HG03066 (cell line): ENCODE results near the gene LEFTY1.
"Not testable (repeated sequence)": the region's sequence is repeated elsewhere in the genome, so short reads cannot be mapped to it uniquely, and the experiment has no call there.

ENCODE experiments used
- ATAC-seq: cut with Tn5 transposase; IDR thresholded peaks from one replicate; pipeline ENCODE4 v1.9.1; 2021; ENCODE audit warnings: low read depth; ENCODE audit not compliant: unreplicated experiment

Gene LEFTY1

DNA sequence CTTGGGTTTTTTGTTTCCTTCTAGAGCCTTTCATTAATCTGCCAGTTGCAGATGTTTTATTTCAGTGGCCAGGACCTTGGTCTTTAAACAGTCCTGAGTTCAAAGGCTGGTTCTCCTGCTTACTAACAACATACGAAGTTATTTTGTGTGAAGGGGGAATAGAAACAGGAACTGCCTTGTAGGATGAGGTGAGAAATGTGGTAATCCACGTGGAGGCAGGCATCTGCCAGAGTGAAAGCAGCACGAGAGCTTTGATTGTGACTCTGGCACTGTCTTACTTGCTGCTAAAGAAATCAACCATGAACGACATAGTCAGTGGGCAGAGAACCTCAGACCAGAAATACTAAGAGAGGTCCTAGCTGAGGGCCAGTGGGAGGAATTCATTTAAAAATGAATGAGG is 37.1 kb downstream of the LEFTY1 start:
- ATAC-seq: peak; percentile 35

- no peak for ATAC-seq
These were observed 38.6 kb downstream of the LEFTY1 start for GRCh38 chr1:225850370-225850769.

DNA sequence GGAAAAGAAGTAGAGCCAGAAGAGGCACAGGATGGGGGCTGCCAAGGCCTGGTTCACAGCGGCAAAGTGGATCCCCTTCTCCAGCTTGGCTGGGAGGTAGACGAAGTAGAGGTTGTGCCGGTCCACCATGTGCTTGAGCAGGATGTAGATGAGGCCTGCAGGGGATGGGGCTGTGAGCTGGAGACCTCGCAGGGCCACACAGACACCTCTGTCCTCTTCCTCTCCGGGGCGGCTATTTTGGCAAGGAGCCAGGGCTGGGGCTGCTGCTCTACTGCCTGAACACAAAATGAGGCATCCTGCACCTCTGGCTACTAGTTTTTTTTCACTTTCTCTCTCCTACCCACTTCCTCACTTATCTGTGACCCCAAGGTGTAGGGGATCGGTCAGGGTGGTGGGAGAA is 39.0 kb downstream of the LEFTY1 start:
- no peak for ATAC-seq

DNA sequence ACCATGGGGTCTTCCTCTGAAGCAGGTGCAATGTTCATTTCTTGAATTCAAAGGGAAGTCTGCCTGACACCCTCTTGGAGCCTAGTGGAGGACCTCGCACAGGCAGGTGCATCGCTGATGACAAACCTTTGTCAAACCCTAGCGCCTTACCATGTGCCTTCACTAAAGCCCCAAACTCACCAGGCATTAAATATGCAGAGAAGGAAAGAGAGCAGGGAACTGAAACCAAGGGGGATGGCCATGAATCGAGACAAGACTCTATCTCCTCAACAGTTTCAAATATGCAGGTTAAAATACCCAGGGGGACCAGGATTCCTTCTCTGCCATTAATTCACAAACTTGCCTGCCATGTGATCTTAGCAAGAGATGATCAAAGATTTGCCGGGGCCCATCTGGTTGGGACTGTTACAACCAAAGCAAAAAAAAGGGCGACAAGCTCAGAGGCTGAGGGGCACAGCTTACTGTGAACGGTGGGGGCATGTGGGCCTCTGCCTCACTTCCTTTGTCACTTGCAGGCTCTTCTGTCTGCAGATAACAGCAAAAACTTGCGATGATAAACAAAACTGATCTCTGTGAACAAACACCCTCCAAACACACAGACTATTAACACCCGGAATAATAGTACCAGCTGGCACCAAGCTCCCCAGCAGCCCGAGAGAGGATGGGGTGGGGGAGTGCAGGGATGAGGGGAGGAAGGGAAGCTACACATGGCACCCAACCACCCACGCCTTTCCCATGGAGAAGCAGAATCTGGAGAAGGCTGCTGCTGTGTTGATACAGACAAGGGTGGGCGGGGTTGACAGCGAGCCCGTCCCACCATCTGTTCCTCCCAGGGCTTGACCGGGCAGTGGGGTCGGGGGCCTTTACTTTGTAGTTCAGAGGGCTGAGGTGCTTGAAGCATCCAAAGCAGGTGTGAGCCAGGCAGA is 40.7 kb downstream of the LEFTY1 start:
- peak; percentile 63 for ATAC-seq

DNA sequence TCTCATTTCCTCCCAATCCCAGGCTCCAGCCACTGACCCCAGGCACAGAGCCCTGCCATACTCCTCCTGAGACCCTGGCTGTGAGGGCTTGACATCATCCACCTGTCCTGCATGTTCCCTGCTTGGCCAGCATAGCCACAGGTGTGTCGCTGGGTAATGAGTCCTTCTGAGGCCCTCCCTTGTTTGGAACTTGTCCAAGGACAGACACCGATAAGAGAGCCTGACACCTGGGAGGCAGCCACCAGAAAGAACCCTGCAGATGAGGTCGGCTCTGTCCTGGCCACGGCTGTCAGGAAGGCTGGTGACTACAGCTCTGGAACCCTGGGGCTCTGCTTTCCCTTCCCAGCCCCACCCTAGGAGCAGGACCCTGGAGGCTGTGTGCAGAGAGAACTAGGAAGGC is 41.3 kb downstream of the LEFTY1 start:
- peak; percentile 11 for ATAC-seq

- ATAC-seq: no peak
These were observed 42.3 kb downstream of the LEFTY1 start for GRCh38 chr1:225846331-225847310.

DNA sequence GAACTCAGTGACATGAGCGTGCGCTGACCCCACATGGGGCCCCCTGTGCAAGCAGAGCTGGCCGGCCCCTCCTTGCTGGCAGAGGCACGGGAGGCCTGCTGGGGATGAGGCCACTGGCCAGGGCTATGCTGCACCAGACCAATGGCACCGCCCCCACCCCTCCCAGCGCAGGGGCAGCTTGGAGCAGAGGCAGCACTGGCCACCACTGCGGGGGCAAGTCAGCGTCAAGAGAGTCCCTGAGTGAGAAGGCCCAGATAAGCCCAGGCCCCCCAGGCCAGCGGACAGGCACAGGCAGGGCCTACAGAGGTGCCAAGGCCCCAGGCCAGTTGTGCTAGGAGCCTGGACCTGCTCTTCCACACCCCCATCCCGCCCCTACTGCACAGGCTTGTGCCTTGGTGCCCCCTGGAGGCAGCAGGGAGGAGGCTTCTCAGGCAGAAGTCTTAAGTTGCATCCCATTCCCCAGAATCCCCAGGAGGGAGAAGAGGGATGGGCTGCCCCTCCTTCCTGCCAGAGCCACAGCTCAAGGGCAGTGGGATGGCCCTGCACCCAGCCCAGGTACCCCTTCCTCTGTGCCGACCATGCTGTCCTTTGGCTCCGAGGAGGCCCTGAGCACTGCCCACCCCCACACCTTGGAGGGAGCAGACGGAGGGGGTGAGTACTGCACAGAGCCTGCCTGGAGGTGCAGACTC is 43.2 kb downstream of the LEFTY1 start:
- no peak for ATAC-seq

DNA sequence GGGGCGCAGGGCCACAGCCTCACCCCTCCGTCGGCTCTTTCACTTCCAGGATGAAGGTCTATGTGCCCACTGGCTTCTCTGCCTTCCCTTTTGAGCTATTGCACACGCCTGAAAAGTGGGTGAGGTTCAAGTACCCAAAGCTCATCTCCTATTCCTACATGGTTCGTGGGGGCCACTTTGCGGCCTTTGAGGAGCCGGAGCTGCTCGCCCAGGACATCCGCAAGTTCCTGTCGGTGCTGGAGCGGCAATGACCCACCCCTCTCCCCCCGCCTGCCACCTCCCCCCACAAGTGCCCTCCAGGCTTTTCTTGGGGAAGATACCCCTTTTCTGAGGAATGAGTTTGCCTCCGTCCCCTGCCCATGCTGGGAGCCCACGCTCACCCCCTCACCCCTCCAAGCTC is 43.8 kb downstream of the LEFTY1 start:
- no peak for ATAC-seq

DNA sequence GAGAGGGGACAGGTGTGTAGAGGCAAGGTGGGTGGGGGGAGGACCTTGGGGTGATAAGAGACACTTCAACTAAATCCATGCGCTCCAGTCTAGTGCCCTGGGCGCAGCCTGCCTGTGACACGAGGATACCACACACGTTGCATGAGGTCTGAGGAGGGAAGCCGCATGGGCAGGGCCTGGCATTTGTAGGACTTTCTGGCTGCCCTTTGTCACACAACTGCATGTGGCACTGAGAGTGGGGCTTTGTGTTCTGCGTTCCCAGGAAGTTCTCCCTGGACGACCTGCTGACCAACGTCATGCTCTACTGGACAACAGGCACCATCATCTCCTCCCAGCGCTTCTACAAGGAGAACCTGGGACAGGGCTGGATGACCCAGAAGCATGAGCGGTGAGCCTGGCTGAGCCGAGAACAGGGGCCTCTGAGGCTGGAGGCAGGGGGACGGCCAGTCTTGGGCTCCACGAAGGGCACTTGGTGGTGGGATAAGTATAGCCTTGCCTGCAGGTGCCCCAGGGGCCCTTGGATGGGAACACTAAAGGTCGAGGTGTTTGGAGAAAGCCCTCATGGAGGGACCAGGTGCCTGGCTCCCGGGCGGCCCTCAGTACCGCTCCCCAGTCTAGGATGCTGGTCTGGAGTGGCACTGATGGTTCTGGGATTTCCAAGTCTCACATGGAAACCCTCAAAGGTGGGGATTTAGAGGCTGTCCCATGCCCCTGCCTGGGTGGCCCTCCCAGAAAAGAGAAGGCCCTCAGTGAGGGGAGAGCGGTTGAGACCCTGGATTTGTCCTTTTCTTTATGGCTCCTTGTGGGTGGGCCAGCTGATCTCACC is 44.5 kb downstream of the LEFTY1 start:
- ATAC-seq: no peak

- ATAC-seq: no peak
These were observed 45.5 kb downstream of the LEFTY1 start for GRCh38 chr1:225843426-225843795.

DNA sequence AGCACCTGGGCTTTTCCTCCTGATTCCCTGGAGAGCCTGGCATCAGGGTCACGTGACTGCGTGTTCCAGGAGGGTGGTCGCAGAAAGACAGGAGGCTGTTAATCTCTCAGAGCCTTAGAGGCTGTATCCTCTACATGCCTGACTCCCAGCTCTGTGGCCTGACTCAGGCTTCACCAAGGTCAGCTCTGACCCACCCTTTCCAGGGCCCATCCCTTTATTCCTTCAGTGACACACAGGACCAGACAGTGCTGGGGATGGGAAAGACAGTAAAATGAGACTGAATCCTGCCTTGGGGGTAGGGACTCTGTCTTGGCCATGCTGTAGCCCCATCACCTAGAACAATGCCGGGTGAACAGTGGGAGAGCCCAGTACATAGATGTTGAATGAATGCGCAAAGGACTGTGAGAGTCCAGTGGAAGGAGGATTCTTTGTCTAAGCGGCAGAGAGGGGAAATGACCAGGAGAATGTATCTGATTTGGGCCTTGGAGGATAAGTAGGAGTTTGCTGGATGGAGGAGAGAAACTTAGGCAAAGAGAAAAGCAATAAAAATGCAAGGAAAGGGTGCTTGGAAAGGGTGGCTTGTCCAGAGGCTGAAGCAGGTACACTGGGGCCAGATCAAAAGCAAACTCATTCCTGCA is 46.0 kb downstream of the LEFTY1 start:
- no peak for ATAC-seq

DNA sequence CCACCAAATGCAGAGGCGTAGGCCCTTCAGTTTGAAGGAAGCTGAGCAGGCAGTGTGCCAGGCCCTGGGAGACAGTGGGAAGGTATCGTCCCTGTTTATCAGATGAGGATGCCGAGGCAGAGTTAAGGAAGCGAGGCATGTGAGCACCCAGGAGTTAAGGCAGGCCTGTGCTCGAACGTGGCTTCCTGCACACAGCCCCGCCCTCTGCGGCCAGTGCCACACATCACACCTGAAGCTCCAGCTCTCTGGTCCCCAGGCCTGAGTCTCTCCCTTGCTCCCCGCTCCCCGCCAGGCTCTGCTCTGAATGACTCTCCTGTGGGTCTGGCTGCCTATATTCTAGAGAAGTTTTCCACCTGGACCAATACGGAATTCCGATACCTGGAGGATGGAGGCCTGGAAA is 46.9 kb downstream of the LEFTY1 start:
- no peak for ATAC-seq

GRCh38 chr1:225840713-225841112 is 48.2 kb downstream of the LEFTY1 start:
- no peak for ATAC-seq

GRCh38 chr1:225840223-225840610 is 48.7 kb downstream of the LEFTY1 start:
- ATAC-seq: no peak

DNA sequence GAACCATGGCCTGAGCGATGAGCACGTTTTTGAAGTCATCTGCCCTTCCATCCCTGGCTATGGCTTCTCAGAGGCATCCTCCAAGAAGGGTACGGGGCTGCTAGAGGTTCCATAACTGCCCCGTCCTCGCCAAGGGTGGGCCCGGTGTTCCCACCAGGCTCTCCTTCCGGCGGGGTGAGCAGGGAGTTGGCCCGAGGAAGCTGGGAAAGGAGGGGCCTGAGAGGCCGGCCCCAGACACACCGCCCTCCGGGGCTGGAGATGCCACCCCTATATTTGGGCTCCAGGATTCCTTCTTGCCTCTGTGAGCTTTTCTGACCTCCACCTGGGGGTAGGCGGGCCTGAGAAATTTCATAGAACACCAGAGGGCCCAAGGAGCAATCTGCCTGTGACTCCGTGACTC is 50.2 kb downstream of the LEFTY1 start:
- ATAC-seq: no peak

GRCh38 chr1:225836296-225836695 is 52.6 kb downstream of the LEFTY1 start:
- ATAC-seq: not testable (repeated sequence)
